ENCODE results near the gene FOXF1.

The FOXF1 gene

DNA sequence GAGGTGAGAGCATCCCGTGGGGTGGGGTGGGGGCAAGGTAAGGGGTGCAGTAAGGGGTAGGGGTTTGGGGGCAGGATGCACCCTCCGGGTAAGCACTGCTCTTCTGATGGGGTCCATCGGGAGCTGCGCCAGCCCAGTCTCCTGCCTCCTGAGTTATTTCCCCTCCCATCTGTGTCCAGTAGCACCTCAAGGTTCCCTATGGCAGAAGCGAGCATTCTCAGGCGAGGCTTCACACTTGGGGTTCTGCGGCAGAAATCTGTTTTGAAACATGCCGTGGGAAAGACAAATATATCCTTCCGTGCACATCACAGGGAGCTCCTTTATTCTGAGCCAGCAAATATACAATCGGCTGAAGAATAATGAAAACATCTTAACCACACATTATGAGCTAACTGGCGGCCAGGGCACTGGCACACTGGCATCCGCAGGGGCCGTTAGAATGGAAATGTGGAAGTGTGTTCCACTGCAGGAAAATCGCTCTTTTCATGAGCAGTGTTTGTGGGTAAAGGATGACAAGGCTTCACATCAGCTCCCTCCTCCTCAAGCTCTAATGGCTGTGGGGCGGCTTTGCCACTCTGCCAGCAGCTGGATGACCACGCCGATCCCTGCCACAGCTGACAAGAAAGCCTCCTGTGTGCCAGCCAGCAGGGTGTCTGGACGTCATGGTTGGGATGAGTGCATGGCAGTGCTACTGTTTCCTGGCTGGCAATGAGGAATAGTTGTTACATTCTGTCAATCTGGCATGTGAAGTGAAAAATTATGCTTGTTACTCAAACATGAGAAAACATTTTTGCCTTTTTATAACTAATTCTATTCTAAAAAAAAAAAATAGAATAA, 24.7 kb downstream of the FOXF1 start:
- DNase-seq (ENCODE audit: low read depth) = no peak

DNA sequence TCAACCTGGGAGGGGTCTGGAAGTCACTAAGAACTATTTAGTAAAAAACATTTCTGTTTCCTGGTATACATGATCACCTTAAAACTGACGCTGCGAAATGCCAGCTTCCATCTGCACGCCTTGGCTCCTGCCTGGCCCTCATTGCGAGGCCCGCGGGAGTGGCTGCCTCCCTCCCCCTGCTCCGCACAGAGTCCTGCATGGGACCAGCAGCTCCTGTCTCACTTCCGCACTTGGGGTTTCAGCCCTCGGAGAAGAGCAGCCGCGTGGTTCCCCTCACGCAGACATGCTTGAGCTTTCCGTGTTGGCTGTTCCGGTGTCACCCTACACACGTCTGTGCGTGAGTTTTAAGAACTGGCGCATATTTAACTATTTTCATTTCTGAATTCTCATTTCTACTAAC, 26.3 kb downstream of the FOXF1 start:
- no peak for DNase-seq (ENCODE audit: low read depth)

GRCh38 chr16:86537486-86537885, 27.2 kb downstream of the FOXF1 start:
- DNase-seq (ENCODE audit: low read depth) = no peak

DNA sequence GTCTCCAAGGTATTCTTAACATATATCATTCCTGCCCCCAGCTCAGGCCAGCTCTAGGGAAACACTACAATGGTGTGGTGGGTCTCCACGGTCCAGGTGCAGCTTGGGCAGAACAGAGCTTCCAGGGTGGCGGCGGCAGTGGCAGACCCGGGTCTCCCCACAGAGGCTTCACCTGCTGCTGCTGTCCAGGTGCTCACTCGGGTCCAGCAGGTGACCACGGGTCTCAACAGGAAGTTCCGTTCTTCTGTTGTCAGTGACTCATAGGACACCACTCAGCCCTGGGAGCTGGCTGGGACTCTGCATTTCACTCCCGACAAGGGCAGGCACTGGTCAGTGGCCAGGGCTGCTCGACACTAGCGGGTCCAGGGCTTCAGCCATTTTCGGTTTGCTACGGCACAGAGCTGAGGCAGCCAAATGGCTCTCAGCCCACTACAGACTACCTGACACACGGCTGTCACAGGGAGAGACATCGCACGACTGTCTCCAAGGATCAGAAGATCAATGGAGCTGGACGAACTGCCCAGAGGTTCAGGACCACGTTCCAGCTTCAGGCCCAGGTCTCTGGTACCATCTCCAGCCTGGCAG, 28.0 kb downstream of the FOXF1 start:
- no peak for DNase-seq (ENCODE audit: low read depth)

DNA sequence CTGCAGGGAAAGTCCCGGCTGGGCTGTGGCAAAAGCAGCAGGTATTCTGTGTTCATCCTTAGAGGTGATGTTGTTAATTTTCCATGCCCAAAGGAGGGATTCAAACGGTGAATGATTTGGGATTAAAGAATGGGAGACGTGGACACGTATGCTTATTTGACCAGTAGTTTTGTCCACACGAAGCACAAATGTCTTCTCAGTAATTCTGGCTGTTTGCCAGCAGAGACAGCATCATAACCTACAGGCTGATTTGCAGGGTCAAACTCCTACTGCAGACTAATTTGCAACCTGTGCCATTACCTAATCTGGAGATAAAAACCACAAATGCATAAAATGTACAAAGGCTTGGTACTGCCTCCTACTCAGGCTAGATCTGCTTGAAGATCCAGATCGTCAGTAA, 30.6 kb downstream of the FOXF1 start:
- no peak for DNase-seq (ENCODE audit: low read depth)

DNA sequence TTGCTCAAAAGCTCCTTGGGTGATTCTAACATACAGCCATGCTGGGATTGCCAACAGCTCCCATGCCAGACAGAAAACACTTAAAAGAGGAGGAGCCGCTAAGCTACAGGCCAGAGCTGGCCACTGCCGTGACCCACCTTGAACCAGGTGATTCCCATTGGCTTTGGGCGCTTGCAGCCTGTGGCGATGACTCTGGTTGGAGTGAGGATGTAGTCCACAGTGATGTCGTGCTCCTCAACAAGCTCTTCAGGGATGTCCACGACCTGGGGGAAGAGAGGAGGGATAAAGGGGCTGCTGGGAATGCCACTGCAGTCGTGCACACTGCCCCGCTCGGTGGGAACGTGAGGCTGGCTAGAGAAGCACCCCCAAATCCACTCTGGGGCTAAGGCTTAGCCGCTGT, 31.2 kb downstream of the FOXF1 start:
- no peak for DNase-seq (ENCODE audit: low read depth)

GRCh38 chr16:86542756-86543750, 32.7 kb downstream of the FOXF1 start:
- no peak for DNase-seq (ENCODE audit: low read depth)

GRCh38 chr16:86545481-86545880, 35.2 kb downstream of the FOXF1 start:
- DNase-seq (ENCODE audit: low read depth) = no peak

- no peak for DNase-seq (ENCODE audit: low read depth)
These were observed 35.8 kb downstream of the FOXF1 start for GRCh38 chr16:86545954-86546637.

DNA sequence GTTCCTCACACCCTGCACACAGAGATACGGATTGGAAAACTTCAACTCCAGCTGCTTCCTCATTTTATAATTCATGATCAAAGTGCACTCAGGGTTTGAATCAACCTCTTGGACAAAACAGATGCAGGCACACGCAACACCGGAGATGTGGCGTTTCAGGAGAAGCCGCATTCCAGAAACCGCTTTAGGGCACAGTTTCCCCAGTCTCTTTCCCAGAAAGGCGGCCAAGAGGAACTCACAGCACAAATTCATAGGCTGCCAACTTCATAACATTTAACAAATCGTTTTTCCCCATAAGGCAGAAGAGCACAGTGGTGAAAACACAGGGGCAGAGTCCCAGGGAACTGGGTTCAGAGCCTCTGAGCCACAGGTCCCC, 36.3 kb downstream of the FOXF1 start:
- DNase-seq (ENCODE audit: low read depth) = no peak

GRCh38 chr16:86547286-86547685, 37.0 kb downstream of the FOXF1 start:
- DNase-seq (ENCODE audit: low read depth) = no peak

GRCh38 chr16:86549076-86549892, 39.0 kb downstream of the FOXF1 start:
- no peak for DNase-seq (ENCODE audit: low read depth)

DNA sequence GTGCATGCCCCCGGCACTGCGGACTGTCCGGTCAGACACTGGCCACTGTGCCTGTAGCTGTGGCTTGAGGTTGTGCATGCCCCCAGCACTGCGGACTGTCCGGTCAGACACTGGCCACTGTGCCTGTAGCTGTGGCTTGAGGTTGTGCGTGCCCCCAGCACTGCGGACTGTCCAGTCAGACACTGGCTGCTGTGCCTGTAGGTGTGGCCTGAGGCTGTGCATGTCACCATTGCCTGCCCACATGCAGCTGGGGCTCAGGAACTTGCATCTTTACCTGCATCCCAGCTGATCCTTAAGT, 39.5 kb downstream of the FOXF1 start:
- no peak for DNase-seq (ENCODE audit: low read depth)

DNA sequence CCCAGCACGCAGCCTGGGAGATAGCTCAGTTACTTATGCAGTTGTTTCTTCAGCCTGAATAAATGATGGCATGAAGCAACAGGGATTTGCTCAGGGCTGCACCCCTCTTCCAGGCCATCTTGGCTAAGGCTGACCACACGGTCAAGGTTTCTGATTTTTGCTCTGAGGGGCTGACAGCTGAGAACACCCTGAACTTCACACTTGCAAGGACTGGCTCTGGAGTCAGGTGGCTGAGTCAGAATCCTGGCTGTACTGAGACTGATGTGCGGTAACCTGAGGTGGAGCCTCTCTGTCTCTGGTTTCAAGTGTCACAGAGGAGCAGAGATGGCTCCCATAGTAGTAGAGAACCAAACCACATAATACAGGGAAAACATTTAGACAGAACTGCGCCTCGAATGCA, 40.0 kb downstream of the FOXF1 start:
- no peak for DNase-seq (ENCODE audit: low read depth)

DNA sequence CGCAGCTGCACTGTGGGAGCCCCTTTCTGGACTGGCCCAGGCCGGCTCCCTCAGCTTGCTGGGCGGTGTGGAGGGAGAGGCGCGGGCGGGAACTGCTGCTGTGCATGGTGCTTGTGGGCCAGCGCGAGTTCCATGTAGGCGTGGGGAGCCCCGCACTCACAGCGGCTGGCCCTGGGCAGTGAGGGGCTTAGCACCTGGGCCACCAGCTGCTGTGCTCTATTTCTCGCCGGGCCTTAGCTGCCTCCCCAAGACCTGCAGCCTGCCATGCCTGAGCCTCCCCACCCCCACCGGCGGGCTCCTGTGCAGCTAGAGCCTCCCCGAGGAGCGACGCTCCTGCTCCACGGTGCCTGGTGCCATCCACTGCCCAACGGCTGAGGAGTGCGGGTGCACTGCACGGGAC, 43.0 kb downstream of the FOXF1 start:
- no peak for DNase-seq (ENCODE audit: low read depth)

DNA sequence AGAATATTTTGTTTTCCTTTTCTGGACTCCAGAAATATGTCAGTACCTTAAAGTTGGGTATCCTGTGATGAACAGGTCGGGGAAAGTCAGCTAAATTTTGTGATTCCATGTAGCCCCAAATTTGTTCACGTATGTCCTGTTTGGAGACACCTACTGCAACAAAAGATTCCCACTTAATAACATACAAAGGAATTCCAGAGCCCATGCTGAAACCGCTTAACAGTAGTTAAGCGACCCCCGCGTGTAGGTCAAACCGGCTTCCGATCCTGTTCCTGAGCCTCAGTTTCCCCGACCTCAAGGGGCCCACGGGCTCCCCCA, 44.2 kb downstream of the FOXF1 start:
- DNase-seq (ENCODE audit: low read depth) = no peak

DNA sequence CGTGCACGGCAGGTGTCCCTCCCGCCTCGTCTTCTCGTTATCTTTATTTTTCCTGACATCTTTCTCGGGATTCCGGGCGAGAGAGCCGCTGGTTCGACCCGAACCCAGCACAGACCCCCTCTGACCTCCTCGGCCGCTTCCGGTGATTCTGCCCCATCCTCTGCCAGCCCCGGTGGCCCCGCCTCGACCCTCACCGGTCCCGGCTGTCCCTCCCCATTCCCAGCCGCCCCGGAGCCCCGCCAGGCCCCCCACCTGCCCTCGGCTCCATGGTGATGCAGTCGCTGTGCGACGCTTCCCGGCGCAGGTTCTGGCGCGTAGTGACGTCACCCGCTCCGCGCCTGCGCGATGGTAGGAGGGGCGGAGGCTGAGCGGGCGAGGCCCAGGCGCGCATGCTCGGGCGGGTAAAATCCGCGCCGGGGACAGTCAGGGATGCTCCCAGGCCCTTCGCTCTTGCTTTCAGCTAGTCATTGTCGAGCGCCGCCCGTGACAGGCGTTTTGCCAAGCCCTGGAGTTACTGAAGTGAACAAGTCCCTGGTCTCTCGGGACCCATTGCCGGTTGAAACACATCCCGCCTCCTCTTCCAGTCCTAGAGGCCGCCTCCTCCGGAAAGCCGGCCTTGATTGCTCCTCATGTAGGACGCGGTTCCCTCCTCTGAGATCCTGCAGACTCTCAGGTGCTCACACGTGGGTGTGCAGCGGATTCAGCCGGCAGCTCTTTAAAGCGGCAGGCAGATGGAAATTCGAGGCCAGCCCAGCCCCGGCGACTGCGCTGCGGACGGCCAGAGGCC, 44.8 kb downstream of the FOXF1 start, which contains the start of gene MTHFSD:
MTHFSD (minus strand) TSS at position 319 of the 787 bp plus-strand sequence; CDS start at position 268, 51 bp downstream.
- DNase-seq (ENCODE audit: low read depth) = peak; percentile 80

DNA sequence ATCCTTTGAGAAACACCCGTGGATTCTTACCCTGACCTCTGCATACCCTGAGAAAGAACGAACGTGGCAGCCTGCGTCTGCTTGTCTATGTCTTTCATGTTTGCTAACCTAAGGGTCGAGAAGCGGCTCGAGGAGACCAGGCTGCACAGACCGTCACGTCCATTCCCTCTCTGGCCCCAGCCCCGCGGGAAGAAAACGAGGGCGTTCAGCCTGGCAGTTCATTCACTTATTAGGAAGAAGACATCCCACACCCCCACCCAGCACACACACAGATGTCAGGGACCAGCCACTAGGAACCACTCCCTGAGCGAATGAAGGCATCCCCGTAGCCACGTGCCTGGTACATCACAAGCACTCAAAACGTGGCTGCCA, 45.4 kb downstream of the FOXF1 start:
- no peak for DNase-seq (ENCODE audit: low read depth)

DNA sequence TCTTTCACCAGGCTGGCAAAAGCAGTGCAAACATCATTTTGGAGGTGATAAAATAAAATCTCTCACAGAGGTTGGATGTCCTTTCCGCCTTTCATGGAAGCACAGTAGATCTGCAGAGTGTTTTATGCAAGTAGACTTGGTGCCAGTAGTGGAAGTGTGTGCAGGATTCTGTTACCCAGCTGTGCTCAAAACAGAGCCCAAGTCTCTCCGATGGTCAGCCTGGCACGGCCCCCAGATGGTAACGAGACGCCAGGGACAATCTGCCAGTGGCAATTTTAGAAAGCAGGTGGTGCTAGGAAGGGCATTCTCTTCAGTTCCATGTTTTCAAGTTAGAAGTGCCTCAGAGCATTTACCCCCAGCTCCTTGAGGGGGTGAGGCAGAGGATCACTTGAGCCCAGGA, 46.2 kb downstream of the FOXF1 start:
- DNase-seq (ENCODE audit: low read depth) = no peak

- DNase-seq (ENCODE audit: low read depth) = no peak
These were observed 47.3 kb downstream of the FOXF1 start for GRCh38 chr16:86557587-86557986.
